ENCODE results near the gene CACNA1F.
A peak's percentile ranks its signal among the peaks of the same experiment; 100 is the strongest.

CACNA1F gene

DNA sequence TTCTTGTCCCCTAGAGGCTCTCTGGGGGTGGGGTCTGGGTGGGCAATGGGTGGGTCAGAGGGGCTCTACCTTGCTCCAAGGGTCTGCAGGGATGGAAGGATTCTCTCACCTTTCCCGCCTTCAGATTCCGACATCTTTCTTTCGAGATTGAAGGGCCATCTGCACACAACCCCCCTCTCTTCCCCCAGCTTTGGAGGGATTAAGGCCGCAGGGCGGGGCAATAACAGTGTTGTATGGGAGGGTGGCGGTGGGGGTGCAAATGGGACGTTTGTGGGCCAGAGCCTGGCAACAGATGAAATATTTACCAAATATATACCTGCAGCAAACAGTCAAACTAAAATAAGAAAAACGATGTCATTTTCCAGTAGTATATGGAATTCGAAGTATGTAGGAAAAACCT, at the start of gene CACNA1F:
CACNA1F (minus strand) TSS at position 165 of the 400 bp plus-strand sequence; CDS start at position 134, 31 bp downstream.
- TF ChIP-seq SUZ12 (IDR thresholded peaks at IDR 0.05; ENCODE audit: extremely low read depth, insufficient read depth, insufficient read length) (no peak), YY1 (IDR thresholded peaks at IDR 0.05; ENCODE audit: insufficient read depth, insufficient read length) (no peak), ZNF274 (IDR thresholded peaks at IDR 0.05; ENCODE audit: low read depth, low read length) (no peak)
- Histone ChIP-seq H3K27me3 (ENCODE audit: insufficient read depth, insufficient read length) (no peaks in the 10 kb centered on the region), H3K4me3 (ENCODE audit: insufficient read length, low read depth) (no peak within 1 kb of the TSS), H3K4me1 (ENCODE audit: insufficient read depth, insufficient read length) (peaks cover 2% of the 10 kb centered on the region), H3K9me3 (ENCODE audit: insufficient read depth, low read length) (no peaks in the 10 kb centered on the region), H3K9ac (ENCODE audit: insufficient read length, low read depth) (no peak within 1 kb of the TSS), H3K36me3 (ENCODE audit: insufficient read depth, insufficient read length, low read length) (no peaks in the 10 kb centered on the region)
- no peak for DNase-seq (ENCODE audit: low read depth, low spot score)

DNA sequence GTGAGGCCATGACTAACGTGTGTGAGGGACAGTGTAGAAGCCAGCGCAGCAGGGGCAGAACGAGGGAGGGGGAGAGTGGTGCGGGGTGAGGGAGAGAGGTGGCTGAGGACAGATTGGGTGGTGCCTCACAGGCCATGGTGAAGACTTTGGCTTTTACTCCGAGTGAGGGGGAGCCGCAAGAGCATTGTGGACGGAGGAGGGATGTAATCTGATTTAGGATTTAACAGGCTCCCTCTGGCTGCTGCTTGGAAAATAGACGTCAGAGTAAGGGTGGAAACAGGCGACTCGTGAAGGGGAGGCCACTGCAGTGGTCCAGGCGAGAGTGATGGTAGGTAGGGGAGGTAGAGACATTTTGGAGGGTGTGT, 49.5 kb upstream of the CACNA1F start:
- H3K9ac ChIP-seq (ENCODE audit: insufficient read length, low read depth) = no peak overlapping the region
- DNase-seq (ENCODE audit: low read depth, low spot score) = peak; percentile 32

GRCh38 chrX:49278081-49278480, 44.9 kb upstream of the CACNA1F start:
- H3K4me1 ChIP-seq (ENCODE audit: insufficient read depth, insufficient read length) = peaks cover 5% of the 10 kb centered on the region
- H3K9me3 ChIP-seq (ENCODE audit: insufficient read depth, low read length) = no peaks in the 10 kb centered on the region
- no peak for DNase-seq (ENCODE audit: low read depth, low spot score)
- no peak overlapping the region for H3K4me3 ChIP-seq (ENCODE audit: insufficient read length, low read depth)
- no peak overlapping the region for H3K9ac ChIP-seq (ENCODE audit: insufficient read length, low read depth)
- peaks cover 42% of the 10 kb centered on the region for H3K36me3 ChIP-seq (ENCODE audit: insufficient read depth, insufficient read length, low read length)
- no peaks in the 10 kb centered on the region for H3K27me3 ChIP-seq (ENCODE audit: insufficient read depth, insufficient read length)
- TF ChIP-seq SUZ12 (IDR thresholded peaks at IDR 0.05; ENCODE audit: extremely low read depth, insufficient read depth, insufficient read length) = no peak
- no peak for TF ChIP-seq ZNF274 (IDR thresholded peaks at IDR 0.05; ENCODE audit: low read depth, low read length)
- no peak for TF ChIP-seq YY1 (IDR thresholded peaks at IDR 0.05; ENCODE audit: insufficient read depth, insufficient read length)

More for the DNA sequence above, 49.5 kb upstream of the CACNA1F start:
- Histone ChIP-seq H3K4me1 (ENCODE audit: insufficient read depth, insufficient read length) (peaks cover 5% of the 10 kb centered on the region), H3K36me3 (ENCODE audit: insufficient read depth, insufficient read length, low read length) (peaks cover 23% of the 10 kb centered on the region), H3K4me3 (ENCODE audit: insufficient read length, low read depth) (no peak overlapping the region), H3K27me3 (ENCODE audit: insufficient read depth, insufficient read length) (no peaks in the 10 kb centered on the region), H3K9me3 (ENCODE audit: insufficient read depth, low read length) (no peaks in the 10 kb centered on the region)
- TF ChIP-seq YY1 (IDR thresholded peaks at IDR 0.05; ENCODE audit: insufficient read depth, insufficient read length) (no peak), ZNF274 (IDR thresholded peaks at IDR 0.05; ENCODE audit: low read depth, low read length) (no peak), SUZ12 (IDR thresholded peaks at IDR 0.05; ENCODE audit: extremely low read depth, insufficient read depth, insufficient read length) (no peak)

- Histone ChIP-seq H3K27me3 (ENCODE audit: insufficient read depth, insufficient read length) (no peaks in the 10 kb centered on the region), H3K4me3 (ENCODE audit: insufficient read length, low read depth) (no peak overlapping the region), H3K36me3 (ENCODE audit: insufficient read depth, insufficient read length, low read length) (peaks cover 47% of the 10 kb centered on the region), H3K4me1 (ENCODE audit: insufficient read depth, insufficient read length) (peaks cover 5% of the 10 kb centered on the region), H3K9ac (ENCODE audit: insufficient read length, low read depth) (no peak overlapping the region), H3K9me3 (ENCODE audit: insufficient read depth, low read length) (no peaks in the 10 kb centered on the region)
- no peak for DNase-seq (ENCODE audit: low read depth, low spot score)
- no peak for TF ChIP-seq YY1 (IDR thresholded peaks at IDR 0.05; ENCODE audit: insufficient read depth, insufficient read length)
- TF ChIP-seq SUZ12 (IDR thresholded peaks at IDR 0.05; ENCODE audit: extremely low read depth, insufficient read depth, insufficient read length) = no peak
- TF ChIP-seq ZNF274 (IDR thresholded peaks at IDR 0.05; ENCODE audit: low read depth, low read length) = no peak
These were observed 44.3 kb upstream of the CACNA1F start for GRCh38 chrX:49277535-49277830.

DNA sequence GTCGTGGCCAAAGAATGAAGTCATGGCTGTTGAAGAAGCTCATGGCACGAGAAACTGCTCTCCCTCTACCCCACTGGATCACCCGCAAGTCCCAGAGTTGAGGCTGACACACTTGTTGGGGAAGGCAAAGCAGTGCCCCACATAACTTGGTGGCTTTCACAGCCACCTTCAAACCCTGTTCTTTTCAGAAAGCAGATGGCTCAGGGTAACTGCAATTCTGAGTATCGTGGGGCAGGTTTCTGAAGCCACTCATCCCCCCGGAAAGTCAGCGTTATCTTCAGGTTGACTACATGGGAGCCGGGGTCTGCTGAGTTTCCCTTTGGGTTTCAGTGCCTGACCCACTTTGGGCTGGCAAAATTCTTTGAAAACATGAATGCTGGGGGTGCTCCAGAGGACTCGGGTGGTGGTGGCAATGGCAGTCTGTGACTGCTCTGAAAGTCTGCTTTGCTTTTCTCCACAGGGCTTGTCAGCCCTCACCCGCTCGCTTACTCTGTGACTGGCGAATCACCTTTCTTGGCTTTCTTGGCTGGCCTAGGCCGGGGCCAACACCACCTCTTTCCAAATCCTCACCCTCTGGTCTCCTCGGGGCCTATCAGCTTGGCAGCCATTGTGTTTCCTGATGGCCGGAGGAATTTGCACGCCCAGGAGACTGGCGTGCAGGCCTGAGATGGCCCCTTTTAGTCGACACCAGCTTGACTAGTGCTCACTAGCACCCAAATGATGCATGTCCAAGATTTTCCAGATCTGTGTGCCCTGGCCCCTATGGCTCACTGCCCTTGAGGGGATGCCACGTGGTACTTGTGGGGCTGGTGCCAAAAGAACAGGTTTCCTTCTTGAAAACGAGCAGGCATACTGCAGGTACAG, 43.8 kb upstream of the CACNA1F start:
- DNase-seq (ENCODE audit: low read depth, low spot score) = no peak
- no peaks in the 10 kb centered on the region for H3K9me3 ChIP-seq (ENCODE audit: insufficient read depth, low read length)
- peaks cover 53% of the 10 kb centered on the region for H3K36me3 ChIP-seq (ENCODE audit: insufficient read depth, insufficient read length, low read length)
- H3K4me3 ChIP-seq (ENCODE audit: insufficient read length, low read depth) = no peak overlapping the region
- no peak for TF ChIP-seq SUZ12 (IDR thresholded peaks at IDR 0.05; ENCODE audit: extremely low read depth, insufficient read depth, insufficient read length)
- no peak for TF ChIP-seq YY1 (IDR thresholded peaks at IDR 0.05; ENCODE audit: insufficient read depth, insufficient read length)
- TF ChIP-seq ZNF274 (IDR thresholded peaks at IDR 0.05; ENCODE audit: low read depth, low read length) = no peak
- H3K4me1 ChIP-seq (ENCODE audit: insufficient read depth, insufficient read length) = peaks cover 5% of the 10 kb centered on the region
- H3K9ac ChIP-seq (ENCODE audit: insufficient read length, low read depth) = peak overlapping the region; percentile 2
- no peaks in the 10 kb centered on the region for H3K27me3 ChIP-seq (ENCODE audit: insufficient read depth, insufficient read length)

DNA sequence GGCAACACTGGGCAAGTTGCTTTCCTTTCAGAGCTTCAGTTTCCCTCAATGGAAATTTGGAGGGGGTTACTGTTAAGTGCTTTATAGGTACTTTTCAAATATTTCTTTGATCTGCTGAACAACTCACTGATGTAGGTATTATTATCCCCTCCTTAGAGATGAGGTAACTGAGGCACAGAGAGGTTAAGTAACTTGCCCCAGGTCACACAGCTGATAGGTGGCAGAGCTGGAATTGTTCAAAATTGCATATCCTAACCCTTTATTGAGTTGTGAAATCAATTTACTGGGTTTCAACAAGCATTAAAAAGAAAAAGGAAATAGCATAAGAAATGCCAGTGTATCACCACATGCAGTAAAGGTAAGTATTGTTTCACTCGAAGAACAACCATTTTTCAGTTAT, 43.1 kb upstream of the CACNA1F start:
- Histone ChIP-seq H3K4me3 (ENCODE audit: insufficient read length, low read depth) (no peak overlapping the region), H3K4me1 (ENCODE audit: insufficient read depth, insufficient read length) (peaks cover 7% of the 10 kb centered on the region)
- TF ChIP-seq SUZ12 (IDR thresholded peaks at IDR 0.05; ENCODE audit: extremely low read depth, insufficient read depth, insufficient read length) (no peak), YY1 (IDR thresholded peaks at IDR 0.05; ENCODE audit: insufficient read depth, insufficient read length) (no peak)

DNA sequence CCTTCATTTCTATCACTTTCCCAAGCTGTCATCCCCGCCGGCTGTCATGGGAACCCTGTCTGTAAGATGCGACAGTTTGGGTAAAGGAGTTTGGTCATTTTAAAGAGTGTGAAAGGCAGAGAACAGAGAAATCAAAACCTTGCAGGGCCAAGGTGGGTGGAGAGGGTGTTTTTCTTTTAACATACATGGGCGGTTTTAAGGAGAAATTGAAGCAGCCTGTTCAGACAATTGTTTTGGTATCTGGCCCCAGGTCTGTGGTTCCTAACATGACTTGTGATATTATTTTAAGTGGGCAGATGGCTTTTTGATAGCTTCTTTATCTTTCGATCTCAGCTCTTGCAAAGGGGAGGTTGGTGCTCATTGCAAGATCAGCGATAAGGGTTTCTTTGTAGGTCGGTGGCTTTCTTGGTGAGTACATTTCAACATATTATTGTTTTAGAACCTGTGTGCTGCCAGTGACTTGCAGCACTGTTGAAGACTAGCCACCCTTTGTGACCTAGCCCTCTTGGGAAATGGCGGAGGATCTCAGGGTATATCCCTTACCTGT, 40.1 kb upstream of the CACNA1F start:
- Histone ChIP-seq H3K9ac (ENCODE audit: insufficient read length, low read depth) (no peak overlapping the region), H3K9me3 (ENCODE audit: insufficient read depth, low read length) (no peaks in the 10 kb centered on the region), H3K27me3 (ENCODE audit: insufficient read depth, insufficient read length) (no peaks in the 10 kb centered on the region), H3K4me1 (ENCODE audit: insufficient read depth, insufficient read length) (peaks cover 10% of the 10 kb centered on the region), H3K4me3 (ENCODE audit: insufficient read length, low read depth) (no peak overlapping the region), H3K36me3 (ENCODE audit: insufficient read depth, insufficient read length, low read length) (peaks cover 63% of the 10 kb centered on the region)
- TF ChIP-seq SUZ12 (IDR thresholded peaks at IDR 0.05; ENCODE audit: extremely low read depth, insufficient read depth, insufficient read length) (no peak), YY1 (IDR thresholded peaks at IDR 0.05; ENCODE audit: insufficient read depth, insufficient read length) (no peak), ZNF274 (IDR thresholded peaks at IDR 0.05; ENCODE audit: low read depth, low read length) (no peak)
- no peak for DNase-seq (ENCODE audit: low read depth, low spot score)

More for the DNA sequence above, 43.1 kb upstream of the CACNA1F start:
- H3K36me3 ChIP-seq (ENCODE audit: insufficient read depth, insufficient read length, low read length) = peaks cover 60% of the 10 kb centered on the region
- H3K9me3 ChIP-seq (ENCODE audit: insufficient read depth, low read length) = no peaks in the 10 kb centered on the region
- no peak overlapping the region for H3K9ac ChIP-seq (ENCODE audit: insufficient read length, low read depth)
- no peaks in the 10 kb centered on the region for H3K27me3 ChIP-seq (ENCODE audit: insufficient read depth, insufficient read length)
- DNase-seq (ENCODE audit: low read depth, low spot score) = no peak

Measured in NT2/D1 (cell line).